Pancreas (tissue), 10 donors: ENCODE data around the gene GADD45B. TPM values are rescaled to one million over a fixed set of nuclear protein-coding genes. Genes with fewer than 3 reads are reported as not detected.
A peak's percentile ranks its signal among the peaks of the same experiment; 100 is the strongest.
"Not testable (repeated sequence)": the region's sequence is repeated elsewhere in the genome, so short reads cannot be mapped to it uniquely, and the experiment has no call there.

ENCODE experiments used
- ATAC-seq, 4 donors: fragments of 200-7000 bp; cut with Tn5 transposase; one replicate each; pipeline versions ENCODE4 v1.8.0 to v1.9.1; 2020; ENCODE audit warnings: mild to moderate bottlenecking in 4 of 4, moderate library complexity in 4 of 4
- DNase-seq, 6 donors: peaks; one replicate each; pipeline ENCODE4 v3.0.0-alpha.2; 2020
- FAIRE-seq: peaks from 2 replicates; lab custom pipeline; 2012; peaks lifted over from hg19 to GRCh38; lab: Jason Lieb, UNC
- H3K27ac ChIP-seq, 4 donors: fragments of 200-600 bp; sonication (generic); 1 replicate in 3 of 4; 2 replicates in 1 of 4; pipeline versions ENCODE4 v1.5.0 to v1.8.0; 2020
- H3K27me3 ChIP-seq, 4 donors: fragments of 200-600 bp; one replicate each; pipeline ENCODE4 v1.8.0; 2021
- H3K36me3 ChIP-seq, 3 donors: fragments of 200-600 bp; sonication (generic) in 1 of 3; one replicate each; pipeline versions ENCODE4 v1.5.0 to v1.8.0; 2020 to 2021
- H3K4me1 ChIP-seq, 3 donors: fragments of 200-600 bp; one replicate each; pipeline ENCODE4 v1.8.0; 2021
- H3K4me3 ChIP-seq, 4 donors: fragments of 200-600 bp; sonication (generic) in 2 of 4; one replicate each; pipeline versions ENCODE4 v1.5.0 to v1.8.0; 2020 to 2021
- H3K9me3 ChIP-seq, 4 donors: fragments of 200-600 bp; one replicate each; pipeline ENCODE4 v1.8.0; 2021
- WGBS, 2 donors: extraction: QIAGEN DNeasy Blood & Tissue Kit; methylation state at CpG; one replicate each; pipeline ENCODE4 v1.1.7; 2013; 5-methylcytosine and 5-hydroxymethylcytosine counted together
- intact Hi-C, 3 donors: fragments of 100-400 bp; cut with DNase I; formaldehyde crosslinking; loops; one replicate each; pipeline versions ENCODE4 v1.11.1 to v1.14.2; 2022
- polyA plus RNA-seq, 2 donors: library from polyadenylated mRNA; stranded (reverse); fragments of 200-250 nt; gene quantifications; one replicate each; pipeline ENCODE4 v1.2.3, GENCODE V29; 2013
- total RNA-seq, 6 donors: library from RNA; stranded (reverse); fragmentation: NEBNext Ultra II Directional in 4 of 6; extraction: Animal tissue kit (Norgen Biotek cat#: 25700) in 4 of 6; gene quantifications; one replicate each; pipeline versions ENCODE4 v1.2.1 to v1.2.4, GENCODE V29; 2021 to 2023
- TF ChIP-seq, protein P1 (sequence below), 4 donors: fragments of 200-600 bp; sonication (generic) in 3 of 4; IDR thresholded peaks; one replicate each; pipeline versions ENCODE4 v1.5.0 to v1.8.0; 2021; ENCODE audit warnings: antibody characterized with exemption in 4 of 4
- donor health status: healthy with polysubstance abuse.
- donor health status: DM: no; HTN: no; CAD: no; lungs with moderate emphysema.
- donor health status: DM: no; HTN: no; CAD: no.
- donor health status: control.
- donor health status: control.
- donor health status: Bipolar disorder and iron deficiency.
- donor health status: DM: yes; HTN: yes; CAD: no.
- donor health status: DM: no; HTN: no; CAD: no.
- donor health status: DM: no; HTN: no; CAD: no.
- donor health status: DM: yes; HTN: yes; CAD: no.

Gene GADD45B
- total and polyA plus RNA-seq, 8 donors, result 20.4 to 237 (median 47.9) TPM

DNA sequence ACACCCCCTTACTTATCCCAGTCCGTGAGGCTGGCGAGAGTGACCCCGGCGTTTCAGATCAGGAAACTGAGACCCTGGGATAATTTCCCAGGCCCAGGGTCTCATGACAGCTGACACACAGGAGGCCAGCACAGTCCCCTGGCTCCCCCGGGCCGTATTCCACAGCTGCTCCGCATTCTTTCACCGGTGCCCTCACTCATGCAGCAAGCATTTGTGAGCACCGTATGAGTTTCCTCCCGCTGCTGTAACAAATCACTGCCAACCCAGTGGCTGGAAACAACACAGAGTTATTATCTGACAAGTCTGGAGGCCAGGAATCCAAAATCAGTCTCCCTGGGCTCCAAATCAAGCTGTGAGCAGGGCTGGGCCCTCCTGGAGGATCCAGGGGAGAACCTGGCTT lies 21.3 kb downstream of the GADD45B start:
- FAIRE-seq, result no peak
- no peak overlapping the region for H3K27ac ChIP-seq
- intact Hi-C loops, result loop anchor here in 1 of 3 donors (5.0 kb wide), 1 partner anchor 80 kb away; no protein-coding TSS in a partner anchor
- H3K36me3 ChIP-seq, result no peaks in the 10 kb centered on the region
- H3K9me3 ChIP-seq, result no peaks in the 10 kb centered on the region
- TF ChIP-seq, protein P1, sequence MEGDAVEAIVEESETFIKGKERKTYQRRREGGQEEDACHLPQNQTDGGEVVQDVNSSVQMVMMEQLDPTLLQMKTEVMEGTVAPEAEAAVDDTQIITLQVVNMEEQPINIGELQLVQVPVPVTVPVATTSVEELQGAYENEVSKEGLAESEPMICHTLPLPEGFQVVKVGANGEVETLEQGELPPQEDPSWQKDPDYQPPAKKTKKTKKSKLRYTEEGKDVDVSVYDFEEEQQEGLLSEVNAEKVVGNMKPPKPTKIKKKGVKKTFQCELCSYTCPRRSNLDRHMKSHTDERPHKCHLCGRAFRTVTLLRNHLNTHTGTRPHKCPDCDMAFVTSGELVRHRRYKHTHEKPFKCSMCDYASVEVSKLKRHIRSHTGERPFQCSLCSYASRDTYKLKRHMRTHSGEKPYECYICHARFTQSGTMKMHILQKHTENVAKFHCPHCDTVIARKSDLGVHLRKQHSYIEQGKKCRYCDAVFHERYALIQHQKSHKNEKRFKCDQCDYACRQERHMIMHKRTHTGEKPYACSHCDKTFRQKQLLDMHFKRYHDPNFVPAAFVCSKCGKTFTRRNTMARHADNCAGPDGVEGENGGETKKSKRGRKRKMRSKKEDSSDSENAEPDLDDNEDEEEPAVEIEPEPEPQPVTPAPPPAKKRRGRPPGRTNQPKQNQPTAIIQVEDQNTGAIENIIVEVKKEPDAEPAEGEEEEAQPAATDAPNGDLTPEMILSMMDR (IDR thresholded peaks at IDR 0.05), result no peak
- no peak for DNase-seq
- no peaks in the 10 kb centered on the region for H3K27me3 ChIP-seq
- ATAC-seq, result no peak
- H3K4me1 ChIP-seq, result peaks cover 6 to 8% (median 7%) of the 10 kb centered on the region in 3 donors
- H3K4me3 ChIP-seq, result no peak overlapping the region
- WGBS, 2 donors, result 94 to 95% methylated on average over 10 of the region's 10 CpGs

DNA sequence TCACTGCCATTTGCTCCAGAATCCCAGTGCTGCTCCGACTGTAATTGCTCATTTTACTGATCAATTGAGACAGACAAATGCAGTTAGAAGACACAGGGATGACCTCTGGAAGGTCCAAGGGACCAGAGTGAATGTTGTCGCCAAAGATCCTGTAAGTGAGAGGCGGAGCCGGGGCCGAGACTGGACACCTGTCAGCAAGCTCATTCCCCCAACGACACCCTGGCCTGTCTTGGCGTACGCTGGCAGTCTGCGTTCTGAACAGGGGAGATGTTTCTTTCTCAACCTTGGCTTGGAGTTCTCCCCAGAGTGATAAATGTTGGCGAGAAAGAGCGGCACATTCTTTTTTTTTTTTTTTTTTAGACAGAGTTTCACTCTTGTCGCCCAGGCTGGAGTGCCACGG lies 24.2 kb downstream of the GADD45B start:
- FAIRE-seq, result no peak
- no peak for DNase-seq
- TF ChIP-seq, protein P1 (IDR thresholded peaks at IDR 0.05), result no peak
- peaks cover 6 to 8% (median 7%) of the 10 kb centered on the region in 3 donors for H3K4me1 ChIP-seq
- no peak overlapping the region for H3K27ac ChIP-seq
- no peak for ATAC-seq
- 87 to 90% methylated on average over 13 of the region's 13 CpGs for WGBS, 2 donors
- no peaks in the 10 kb centered on the region for H3K36me3 ChIP-seq
- intact Hi-C loops, result no loop called here
- H3K9me3 ChIP-seq, result no peaks in the 10 kb centered on the region
- no peaks in the 10 kb centered on the region for H3K27me3 ChIP-seq
- H3K4me3 ChIP-seq, result no peak overlapping the region

DNA sequence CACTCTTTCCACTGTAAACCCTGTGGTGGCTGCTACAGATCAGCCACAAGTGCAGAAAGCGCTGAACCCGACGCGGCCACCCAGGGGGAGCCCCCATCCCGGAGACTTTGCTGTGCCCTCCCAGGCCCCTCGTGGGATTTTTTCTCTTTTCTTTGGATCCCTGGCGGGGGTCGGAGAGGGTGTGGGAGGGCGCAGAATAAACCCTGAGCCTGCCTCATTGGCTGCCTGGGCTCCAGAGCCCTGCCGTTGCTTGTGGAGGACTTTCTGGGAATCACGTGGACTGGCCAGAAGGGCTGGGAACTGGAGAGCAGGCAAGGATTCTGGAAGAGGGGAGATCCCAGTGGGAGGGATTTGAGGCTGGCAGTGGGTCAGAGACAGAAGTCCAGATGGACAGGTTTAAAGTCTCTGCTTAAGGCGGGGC lies 24.9 kb downstream of the GADD45B start:
- no peak overlapping the region for H3K27ac ChIP-seq
- H3K36me3 ChIP-seq, result no peaks in the 10 kb centered on the region
- TF ChIP-seq, protein P1 (IDR thresholded peaks at IDR 0.05), result no peak
- 76 to 84% methylated on average over 10 to 12 of the region's 12 CpGs for WGBS, 2 donors
- H3K27me3 ChIP-seq, result no peaks in the 10 kb centered on the region
- intact Hi-C loops, result no loop called here
- no peaks in the 10 kb centered on the region for H3K9me3 ChIP-seq
- FAIRE-seq (no peak), ATAC-seq (no peak), DNase-seq (no peak)
- H3K4me3 ChIP-seq, result no peak overlapping the region
- peaks cover 1 to 3% (median 2%) of the 10 kb centered on the region in 3 donors for H3K4me1 ChIP-seq

DNA sequence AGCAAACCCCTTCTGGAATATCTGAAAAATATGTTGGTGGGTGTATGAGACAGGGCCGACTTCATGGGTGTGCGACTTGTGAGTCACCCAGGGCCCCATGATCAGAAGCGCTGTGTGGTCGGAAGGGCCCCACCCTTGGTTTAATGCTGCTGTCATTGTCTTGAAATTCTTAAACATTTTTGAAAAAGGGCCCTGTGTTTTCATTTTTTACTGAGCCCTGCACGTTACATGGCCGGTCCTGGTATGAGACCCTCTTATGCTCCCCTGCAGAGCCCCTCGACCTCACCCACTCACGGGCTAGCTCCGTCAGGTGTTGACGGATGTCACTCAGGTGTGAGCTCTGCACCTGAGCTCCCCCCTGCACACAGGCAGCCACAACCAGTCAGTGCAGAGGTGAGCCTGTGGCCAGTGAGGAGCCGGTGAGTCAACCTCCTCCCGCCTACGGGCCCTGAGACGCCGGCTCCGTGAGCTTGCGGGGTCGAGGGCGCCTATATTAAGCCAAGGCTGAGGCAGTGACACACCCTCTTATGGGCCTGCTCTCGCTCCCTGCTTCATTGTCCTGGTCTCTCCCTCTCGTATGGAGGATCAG lies 27.7 kb downstream of the GADD45B start:
- no peaks in the 10 kb centered on the region for H3K36me3 ChIP-seq
- intact Hi-C loops, result no loop called here
- TF ChIP-seq, protein P1 (IDR thresholded peaks at IDR 0.05), result no peak
- no peak overlapping the region for H3K27ac ChIP-seq
- H3K27me3 ChIP-seq, result no peaks in the 10 kb centered on the region
- no peak for DNase-seq
- no peak overlapping the region for H3K4me3 ChIP-seq
- WGBS, 2 donors, result 65 to 67% methylated on average over 21 of the region's 21 CpGs
- no peak for ATAC-seq
- H3K4me1 ChIP-seq, result peaks cover 0 to 7% (median 6%) of the 10 kb centered on the region in 3 donors
- FAIRE-seq, result no peak
- no peaks in the 10 kb centered on the region for H3K9me3 ChIP-seq

DNA sequence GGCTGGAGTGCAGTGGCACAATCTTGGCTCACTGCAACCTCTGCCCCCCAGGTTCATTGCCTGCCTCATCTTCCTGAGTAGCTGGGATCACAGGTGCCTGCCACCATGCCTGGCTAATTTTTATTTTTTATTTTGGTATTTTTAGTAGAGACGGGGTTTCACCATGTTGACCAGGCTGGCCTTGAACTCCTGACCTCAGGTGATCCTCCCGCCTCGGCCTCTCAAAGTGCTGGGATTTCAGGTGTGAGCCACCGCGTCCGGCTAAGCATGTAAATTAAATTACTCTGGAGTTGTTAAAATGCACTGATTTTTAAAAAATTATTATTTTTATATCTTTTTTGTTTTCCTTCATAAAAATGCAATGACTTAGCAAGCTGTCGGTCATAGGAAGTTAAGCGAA lies 30.7 kb downstream of the GADD45B start:
- peak overlapping the region in 2 of 4 donors; percentile 2 to 13 for H3K4me3 ChIP-seq
- DNase-seq, H3K36me3 ChIP-seq, H3K27me3 ChIP-seq, H3K4me1 ChIP-seq, ATAC-seq, H3K9me3 ChIP-seq, FAIRE-seq, intact Hi-C loops: not testable (repeated sequence)
- H3K27ac ChIP-seq, result peak overlapping the region; percentile 33 to 78 (median 57)
- 28 to 49% methylated on average over 8 of the region's 8 CpGs for WGBS, 2 donors
